ENCODE data around the gene PRKD1.

Gene PRKD1

GRCh38 chr14:29587761-29588470 is 339.7 kb downstream of the PRKD1 start:
- no peak overlapping the region for H3K9ac ChIP-seq (ENCODE audit: low read length)
- H3K9me3 ChIP-seq (ENCODE audit: control insufficient read depth, low read length) = no peaks in the 10 kb centered on the region
- peaks cover 10% of the 10 kb centered on the region for H3K4me1 ChIP-seq (ENCODE audit: control insufficient read depth, insufficient read depth, low read length)
- H3K4me3 ChIP-seq (ENCODE audit: low read length) = peak overlapping the region; percentile 9
- DNase-seq (ENCODE audit: low read depth) = no peak
- peaks cover 15% of the 10 kb centered on the region for H3K36me3 ChIP-seq (ENCODE audit: control insufficient read depth, insufficient read depth, low read length, severe bottlenecking)
- no peaks in the 10 kb centered on the region for H3K27me3 ChIP-seq (replicated peaks; ENCODE audit: control insufficient read depth, insufficient read depth, low read length)

- H3K9me3 ChIP-seq (ENCODE audit: control insufficient read depth, low read length) = no peaks in the 10 kb centered on the region
- DNase-seq (ENCODE audit: low read depth) = no peak
- peaks cover 9% of the 10 kb centered on the region for H3K36me3 ChIP-seq (ENCODE audit: control insufficient read depth, insufficient read depth, low read length, severe bottlenecking)
- H3K9ac ChIP-seq (ENCODE audit: low read length) = no peak overlapping the region
- peaks cover 10% of the 10 kb centered on the region for H3K4me1 ChIP-seq (ENCODE audit: control insufficient read depth, insufficient read depth, low read length)
- H3K4me3 ChIP-seq (ENCODE audit: low read length) = peak overlapping the region; percentile 9
- H3K27me3 ChIP-seq (replicated peaks; ENCODE audit: control insufficient read depth, insufficient read depth, low read length) = no peaks in the 10 kb centered on the region
Measured at GRCh38 chr14:29587046-29587445, 340.6 kb downstream of the PRKD1 start.

GRCh38 chr14:29584992-29585391 is 342.7 kb downstream of the PRKD1 start:
- H3K4me3 ChIP-seq (ENCODE audit: low read length) = peak overlapping the region; percentile 45
- H3K9ac ChIP-seq (ENCODE audit: low read length) = peak overlapping the region; percentile 35
- H3K36me3 ChIP-seq (ENCODE audit: control insufficient read depth, insufficient read depth, low read length, severe bottlenecking) = peaks cover 6% of the 10 kb centered on the region
- DNase-seq (ENCODE audit: low read depth) = peak; percentile 94
- no peaks in the 10 kb centered on the region for H3K27me3 ChIP-seq (replicated peaks; ENCODE audit: control insufficient read depth, insufficient read depth, low read length)
- H3K9me3 ChIP-seq (ENCODE audit: control insufficient read depth, low read length) = no peaks in the 10 kb centered on the region
- peaks cover 10% of the 10 kb centered on the region for H3K4me1 ChIP-seq (ENCODE audit: control insufficient read depth, insufficient read depth, low read length)

DNA sequence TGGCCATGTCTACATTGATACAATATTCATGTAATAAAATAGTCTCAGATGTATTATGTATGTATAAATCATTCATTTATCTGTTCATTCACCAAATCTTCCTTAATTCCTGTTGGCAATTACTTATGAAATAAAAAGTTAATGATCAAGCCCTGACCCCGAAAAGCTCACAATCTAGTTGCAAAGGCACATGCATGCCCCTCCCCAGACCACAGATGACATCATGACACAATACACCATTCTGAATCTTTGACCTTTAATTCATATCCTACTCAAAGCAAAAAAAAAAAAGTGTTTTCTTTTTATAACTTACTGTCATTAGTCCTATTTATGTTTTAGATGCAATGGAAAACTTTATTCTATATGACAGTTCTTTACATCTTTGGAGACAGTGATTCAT is 346.9 kb downstream of the PRKD1 start:
- no peak for DNase-seq (ENCODE audit: low read depth)
- H3K4me3 ChIP-seq (ENCODE audit: low read length) = no peak overlapping the region

DNA sequence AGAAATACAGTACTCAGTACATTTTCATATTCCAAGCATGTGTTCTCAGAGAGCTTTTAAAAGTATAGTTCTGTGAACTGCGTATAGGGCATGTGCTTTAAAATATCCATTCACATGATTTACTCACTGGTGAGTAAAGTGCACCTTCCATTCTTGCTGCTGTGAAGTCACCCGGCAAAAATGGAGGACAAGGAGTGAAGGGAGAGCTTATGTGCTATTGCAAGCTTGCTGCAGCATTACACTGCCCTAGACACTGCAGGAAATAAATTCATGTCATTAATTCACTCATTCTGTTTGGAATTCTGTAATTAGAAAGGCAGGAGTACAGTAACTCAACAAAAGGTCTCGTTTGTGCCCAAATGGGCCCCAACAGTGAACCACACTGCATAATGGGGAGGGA is 347.8 kb downstream of the PRKD1 start:
- Histone ChIP-seq H3K9ac (ENCODE audit: low read length) (no peak overlapping the region), H3K4me3 (ENCODE audit: low read length) (no peak overlapping the region), H3K9me3 (ENCODE audit: control insufficient read depth, low read length) (no peaks in the 10 kb centered on the region), H3K36me3 (ENCODE audit: control insufficient read depth, insufficient read depth, low read length, severe bottlenecking) (peaks cover 13% of the 10 kb centered on the region), H3K27me3 (replicated peaks; ENCODE audit: control insufficient read depth, insufficient read depth, low read length) (no peaks in the 10 kb centered on the region), H3K4me1 (ENCODE audit: control insufficient read depth, insufficient read depth, low read length) (peaks cover 4% of the 10 kb centered on the region)
- no peak for DNase-seq (ENCODE audit: low read depth)

More for the DNA sequence above, 346.9 kb downstream of the PRKD1 start:
- Histone ChIP-seq H3K4me1 (ENCODE audit: control insufficient read depth, insufficient read depth, low read length) (peaks cover 6% of the 10 kb centered on the region), H3K36me3 (ENCODE audit: control insufficient read depth, insufficient read depth, low read length, severe bottlenecking) (peaks cover 13% of the 10 kb centered on the region), H3K27me3 (replicated peaks; ENCODE audit: control insufficient read depth, insufficient read depth, low read length) (no peaks in the 10 kb centered on the region), H3K9me3 (ENCODE audit: control insufficient read depth, low read length) (no peaks in the 10 kb centered on the region), H3K9ac (ENCODE audit: low read length) (no peak overlapping the region)

DNA sequence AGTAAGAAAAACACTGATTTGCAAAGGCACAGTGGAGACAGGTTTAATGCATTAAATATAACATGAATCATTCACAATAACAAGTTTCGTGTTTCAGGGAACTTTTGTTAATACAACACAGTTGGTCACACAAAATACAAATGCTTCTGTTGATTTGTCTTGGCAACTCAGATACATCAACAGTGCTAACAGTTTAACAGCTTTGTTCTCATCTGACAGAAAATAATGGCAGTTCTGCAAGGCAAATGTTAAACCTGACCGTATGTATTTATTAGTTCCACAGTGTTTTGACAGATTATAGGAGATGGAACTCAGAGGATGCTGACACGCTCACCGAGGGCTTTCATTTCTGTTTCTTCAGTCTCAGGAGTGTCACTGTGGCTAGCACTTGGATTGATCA is 350.7 kb downstream of the PRKD1 start:
- H3K36me3 ChIP-seq (ENCODE audit: control insufficient read depth, insufficient read depth, low read length, severe bottlenecking) = peaks cover 13% of the 10 kb centered on the region
- no peak for DNase-seq (ENCODE audit: low read depth)
- no peak overlapping the region for H3K4me3 ChIP-seq (ENCODE audit: low read length)
- H3K27me3 ChIP-seq (replicated peaks; ENCODE audit: control insufficient read depth, insufficient read depth, low read length) = no peaks in the 10 kb centered on the region
- no peaks in the 10 kb centered on the region for H3K4me1 ChIP-seq (ENCODE audit: control insufficient read depth, insufficient read depth, low read length)
- no peaks in the 10 kb centered on the region for H3K9me3 ChIP-seq (ENCODE audit: control insufficient read depth, low read length)
- no peak overlapping the region for H3K9ac ChIP-seq (ENCODE audit: low read length)

GRCh38 chr14:29569194-29569593 is 358.5 kb downstream of the PRKD1 start:
- Histone ChIP-seq H3K4me1 (ENCODE audit: control insufficient read depth, insufficient read depth, low read length) (no peaks in the 10 kb centered on the region), H3K27me3 (replicated peaks; ENCODE audit: control insufficient read depth, insufficient read depth, low read length) (no peaks in the 10 kb centered on the region), H3K9me3 (ENCODE audit: control insufficient read depth, low read length) (peaks cover 15% of the 10 kb centered on the region)

GRCh38 chr14:29566194-29566593 is 361.5 kb downstream of the PRKD1 start:
- Histone ChIP-seq H3K27me3 (replicated peaks; ENCODE audit: control insufficient read depth, insufficient read depth, low read length) (no peaks in the 10 kb centered on the region), H3K36me3 (ENCODE audit: control insufficient read depth, insufficient read depth, low read length, severe bottlenecking) (no peaks in the 10 kb centered on the region), H3K4me3 (ENCODE audit: low read length) (peak overlapping the region; percentile 11), H3K9me3 (ENCODE audit: control insufficient read depth, low read length) (peaks cover 19% of the 10 kb centered on the region), H3K4me1 (ENCODE audit: control insufficient read depth, insufficient read depth, low read length) (no peaks in the 10 kb centered on the region), H3K9ac (ENCODE audit: low read length) (no peak overlapping the region)
- no peak for DNase-seq (ENCODE audit: low read depth)

More at GRCh38 chr14:29569194-29569593, 358.5 kb downstream of the PRKD1 start:
- no peak overlapping the region for H3K9ac ChIP-seq (ENCODE audit: low read length)
- DNase-seq (ENCODE audit: low read depth) = no peak
- H3K36me3 ChIP-seq (ENCODE audit: control insufficient read depth, insufficient read depth, low read length, severe bottlenecking) = no peaks in the 10 kb centered on the region
- H3K4me3 ChIP-seq (ENCODE audit: low read length) = no peak overlapping the region

- Histone ChIP-seq H3K4me3 (ENCODE audit: low read length) (no peak overlapping the region), H3K4me1 (ENCODE audit: control insufficient read depth, insufficient read depth, low read length) (no peaks in the 10 kb centered on the region), H3K27me3 (replicated peaks; ENCODE audit: control insufficient read depth, insufficient read depth, low read length) (no peaks in the 10 kb centered on the region), H3K9ac (ENCODE audit: low read length) (no peak overlapping the region), H3K9me3 (ENCODE audit: control insufficient read depth, low read length) (peaks cover 6% of the 10 kb centered on the region), H3K36me3 (ENCODE audit: control insufficient read depth, insufficient read depth, low read length, severe bottlenecking) (no peaks in the 10 kb centered on the region)
- DNase-seq (ENCODE audit: low read depth) = peak; percentile 69
Measured at GRCh38 chr14:29558516-29558915, 369.1 kb downstream of the PRKD1 start.

DNA sequence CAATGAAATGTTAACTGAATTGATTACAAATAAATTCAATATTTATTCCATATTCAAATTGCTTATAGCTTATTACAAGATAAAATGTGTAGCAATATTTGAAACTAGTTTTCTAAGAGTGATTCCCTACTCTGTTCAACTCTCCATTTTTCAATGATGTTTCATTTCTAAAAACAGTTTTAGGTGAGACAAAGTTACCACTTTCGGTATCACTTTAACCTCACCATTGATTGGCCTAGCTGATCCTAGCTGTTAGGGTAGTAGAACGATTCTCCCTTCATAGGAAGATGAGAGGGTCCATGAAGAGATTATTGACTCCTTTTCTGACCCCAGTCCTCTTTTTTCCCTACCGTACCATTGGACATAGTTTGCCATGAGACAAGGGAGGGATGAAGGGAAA is 373.3 kb downstream of the PRKD1 start:
- no peak for DNase-seq (ENCODE audit: low read depth)
- no peaks in the 10 kb centered on the region for H3K4me1 ChIP-seq (ENCODE audit: control insufficient read depth, insufficient read depth, low read length)
- H3K9ac ChIP-seq (ENCODE audit: low read length) = no peak overlapping the region
- no peaks in the 10 kb centered on the region for H3K27me3 ChIP-seq (replicated peaks; ENCODE audit: control insufficient read depth, insufficient read depth, low read length)
- H3K4me3 ChIP-seq (ENCODE audit: low read length) = no peak overlapping the region
- no peaks in the 10 kb centered on the region for H3K9me3 ChIP-seq (ENCODE audit: control insufficient read depth, low read length)
- H3K36me3 ChIP-seq (ENCODE audit: control insufficient read depth, insufficient read depth, low read length, severe bottlenecking) = no peaks in the 10 kb centered on the region

DNA sequence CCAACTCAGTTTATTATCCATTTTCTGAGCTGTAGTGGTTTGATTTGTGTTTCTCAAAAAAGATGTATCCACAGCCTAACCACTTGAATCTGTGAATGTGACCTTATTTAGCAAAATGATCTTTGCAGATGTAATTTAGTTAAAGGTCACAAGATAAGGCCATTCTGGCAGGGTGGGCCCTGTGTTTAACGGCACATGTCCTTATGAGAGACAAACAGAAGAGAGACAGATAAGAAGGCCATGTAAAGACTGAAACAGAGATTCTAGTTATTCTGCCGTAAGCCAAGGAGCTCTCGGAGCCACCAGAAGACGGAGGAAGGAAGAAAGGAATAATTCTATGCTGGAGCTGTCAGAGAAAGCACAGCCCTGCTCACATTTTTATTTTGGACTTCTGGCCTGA is 374.2 kb downstream of the PRKD1 start:
- no peak for DNase-seq (ENCODE audit: low read depth)
- H3K4me1 ChIP-seq (ENCODE audit: control insufficient read depth, insufficient read depth, low read length) = no peaks in the 10 kb centered on the region
- H3K9ac ChIP-seq (ENCODE audit: low read length) = no peak overlapping the region
- H3K9me3 ChIP-seq (ENCODE audit: control insufficient read depth, low read length) = no peaks in the 10 kb centered on the region
- no peaks in the 10 kb centered on the region for H3K36me3 ChIP-seq (ENCODE audit: control insufficient read depth, insufficient read depth, low read length, severe bottlenecking)
- H3K27me3 ChIP-seq (replicated peaks; ENCODE audit: control insufficient read depth, insufficient read depth, low read length) = no peaks in the 10 kb centered on the region
- H3K4me3 ChIP-seq (ENCODE audit: low read length) = no peak overlapping the region

DNA sequence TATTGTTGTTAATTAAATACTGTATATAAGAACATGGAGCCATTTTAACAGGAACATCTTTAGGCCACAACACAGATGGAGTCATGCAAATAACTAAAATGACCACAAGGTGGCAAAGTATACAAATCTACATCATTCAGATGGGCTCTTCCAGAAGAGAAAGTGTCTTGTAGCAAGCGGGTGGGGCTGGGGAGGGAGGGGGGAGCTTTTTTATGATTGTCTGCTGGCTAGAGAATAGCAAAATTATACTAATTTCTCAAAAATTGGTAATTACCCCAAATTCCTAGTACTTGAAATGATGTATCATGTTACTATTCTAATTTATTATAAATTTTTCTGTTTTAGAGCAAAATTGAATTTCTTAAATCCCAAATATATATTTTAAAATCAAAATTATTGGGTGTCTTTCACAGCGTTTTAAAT is 378.7 kb downstream of the PRKD1 start:
- Histone ChIP-seq H3K4me1 (ENCODE audit: control insufficient read depth, insufficient read depth, low read length) (no peaks in the 10 kb centered on the region), H3K9ac (ENCODE audit: low read length) (no peak overlapping the region), H3K9me3 (ENCODE audit: control insufficient read depth, low read length) (no peaks in the 10 kb centered on the region), H3K4me3 (ENCODE audit: low read length) (no peak overlapping the region), H3K36me3 (ENCODE audit: control insufficient read depth, insufficient read depth, low read length, severe bottlenecking) (no peaks in the 10 kb centered on the region), H3K27me3 (replicated peaks; ENCODE audit: control insufficient read depth, insufficient read depth, low read length) (no peaks in the 10 kb centered on the region)
- peak; percentile 91 for DNase-seq (ENCODE audit: low read depth)

Measured in adipocyte (in vitro differentiated cells).